Right lobe of liver (tissue), 4 donors: ENCODE measurements around the gene ANKRD44.

Experiments used
- CTCF ChIP-seq, 4 donors: fragments of 200-600 bp in 3 of 4; fragments of 450-650 bp in 1 of 4; IDR thresholded peaks; one replicate each; pipeline versions ENCODE4 v1.5.1 to v1.8.0; 2016 to 2022; ENCODE audit warnings: antibody characterized with exemption in 4 of 4, mild to moderate bottlenecking in 2 of 4
- POLR2A ChIP-seq: fragments of 450-650 bp; IDR thresholded peaks from one replicate; pipeline ENCODE4 v1.6.1; 2017; ENCODE audit warnings: antibody characterized with exemption, mild to moderate bottlenecking
- donor health status: DM: no; HTN: no; CAD: no.
- donor health status: DM: no; HTN: no; CAD: no.
- donor health status: DM: no; HTN: yes; CAD: no.

DNA sequence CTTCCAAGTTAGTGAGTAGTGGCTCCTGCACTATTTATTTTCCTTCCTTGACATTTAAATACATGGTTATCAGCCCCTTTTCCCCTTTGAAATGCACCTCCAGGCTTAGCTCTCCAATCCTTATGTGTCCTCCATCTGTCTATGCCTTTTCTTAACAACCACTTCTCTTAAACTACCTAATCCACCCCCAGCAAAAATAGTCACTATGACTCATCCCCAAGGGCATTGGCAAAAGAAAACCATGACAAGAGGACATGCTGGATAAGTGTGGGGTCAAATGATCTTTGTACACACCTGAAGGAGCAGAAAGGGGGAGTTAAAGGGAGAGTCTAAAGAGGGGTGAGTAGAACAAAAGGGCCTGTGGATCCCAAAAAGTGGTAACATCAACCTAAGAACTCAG, 127.2 kb downstream of the ANKRD44 start:
- TF ChIP-seq CTCF (IDR thresholded peaks at IDR 0.05) (no peak), POLR2A (no peak)
